WI38 (cell line): ENCODE measurements around the gene MID1.

Experiments
- H3K4me3 ChIP-seq: 2 replicates; pipeline ENCODE4 v1.5.1; 2011; ENCODE audit warnings: low read depth, mild to moderate bottlenecking, control low read depth, low read length
- TF ChIP-seq, protein P1 (sequence below): IDR thresholded peaks from 2 replicates; pipeline ENCODE4 v1.5.1; 2012; ENCODE audit warnings: low read depth, mild to moderate bottlenecking, control low read depth, low read length

The MID1 gene

DNA sequence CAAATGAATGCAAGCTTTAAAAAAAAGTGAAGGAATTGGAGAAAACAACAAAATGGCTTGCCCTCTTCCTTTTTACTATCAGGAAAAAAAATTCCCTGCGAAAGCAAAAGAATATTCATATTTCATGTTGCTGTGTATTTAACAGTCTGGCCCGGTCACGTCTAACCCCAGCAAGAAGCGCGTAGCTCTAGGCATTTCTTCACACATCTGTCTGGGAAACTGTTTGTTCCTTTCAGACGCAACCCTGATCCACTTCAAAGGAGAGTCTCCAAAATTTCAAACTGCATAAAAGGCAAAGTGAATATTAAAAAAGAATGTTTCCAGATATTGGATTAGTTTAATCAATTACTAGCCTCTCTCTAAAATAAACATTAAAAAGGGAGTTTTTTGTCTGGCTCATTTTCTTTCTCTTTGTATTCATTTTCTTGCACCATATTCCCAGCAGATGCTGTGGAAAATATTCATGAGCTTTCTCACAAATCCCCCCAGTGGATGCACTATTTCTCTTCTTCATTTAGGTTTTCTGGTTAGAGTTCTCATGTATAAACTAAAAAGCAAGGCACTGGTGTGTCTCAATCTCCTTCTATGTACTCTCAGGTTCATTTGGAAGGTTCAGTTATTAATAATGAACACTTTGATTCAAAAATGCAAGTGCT, 145.3 kb downstream of the MID1 start:
- TF ChIP-seq, protein P1, sequence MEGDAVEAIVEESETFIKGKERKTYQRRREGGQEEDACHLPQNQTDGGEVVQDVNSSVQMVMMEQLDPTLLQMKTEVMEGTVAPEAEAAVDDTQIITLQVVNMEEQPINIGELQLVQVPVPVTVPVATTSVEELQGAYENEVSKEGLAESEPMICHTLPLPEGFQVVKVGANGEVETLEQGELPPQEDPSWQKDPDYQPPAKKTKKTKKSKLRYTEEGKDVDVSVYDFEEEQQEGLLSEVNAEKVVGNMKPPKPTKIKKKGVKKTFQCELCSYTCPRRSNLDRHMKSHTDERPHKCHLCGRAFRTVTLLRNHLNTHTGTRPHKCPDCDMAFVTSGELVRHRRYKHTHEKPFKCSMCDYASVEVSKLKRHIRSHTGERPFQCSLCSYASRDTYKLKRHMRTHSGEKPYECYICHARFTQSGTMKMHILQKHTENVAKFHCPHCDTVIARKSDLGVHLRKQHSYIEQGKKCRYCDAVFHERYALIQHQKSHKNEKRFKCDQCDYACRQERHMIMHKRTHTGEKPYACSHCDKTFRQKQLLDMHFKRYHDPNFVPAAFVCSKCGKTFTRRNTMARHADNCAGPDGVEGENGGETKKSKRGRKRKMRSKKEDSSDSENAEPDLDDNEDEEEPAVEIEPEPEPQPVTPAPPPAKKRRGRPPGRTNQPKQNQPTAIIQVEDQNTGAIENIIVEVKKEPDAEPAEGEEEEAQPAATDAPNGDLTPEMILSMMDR, result no peak

DNA sequence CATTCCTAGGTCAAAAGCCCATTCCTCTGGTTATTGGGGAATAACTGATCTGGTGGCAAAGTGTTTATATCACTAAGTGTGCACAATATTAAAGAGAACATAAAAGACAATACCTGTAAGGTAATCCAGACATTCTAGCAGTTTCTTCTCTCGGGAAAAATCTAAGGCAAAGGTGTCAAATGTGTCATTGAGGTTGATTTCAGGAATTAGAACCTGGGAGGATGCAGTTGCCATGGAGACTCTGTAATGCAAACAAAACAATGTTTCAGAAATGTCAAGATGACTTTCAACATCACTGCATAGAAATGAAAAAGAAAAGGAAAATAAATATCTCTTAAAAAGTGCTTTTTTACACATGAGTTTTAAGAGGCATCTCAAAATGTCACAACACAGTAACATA, 145.9 kb downstream of the MID1 start:
- TF ChIP-seq, protein P1, result no peak
- no peak overlapping the region for H3K4me3 ChIP-seq

More for the DNA sequence above, 145.3 kb downstream of the MID1 start:
- H3K4me3 ChIP-seq, result no peak overlapping the region

DNA sequence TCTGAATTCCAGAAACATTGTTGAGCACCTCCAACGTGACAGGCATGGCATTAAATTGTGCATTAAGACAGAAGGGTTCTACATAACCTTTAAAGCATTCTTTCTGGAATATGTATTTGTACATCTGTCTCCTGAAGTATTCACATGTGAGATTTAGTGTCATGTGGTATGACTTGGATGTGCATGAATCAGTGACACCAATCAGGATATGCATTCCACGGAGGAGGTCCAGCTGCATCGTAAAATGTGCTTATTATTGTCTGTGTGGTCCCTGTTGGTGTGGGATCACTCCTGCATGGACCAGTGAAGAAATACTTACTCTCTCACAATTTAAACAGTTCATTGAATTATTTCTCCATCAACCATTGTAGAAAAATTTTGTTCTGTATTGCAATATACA, 149.0 kb downstream of the MID1 start:
- TF ChIP-seq, protein P1, result no peak
- no peak overlapping the region for H3K4me3 ChIP-seq

DNA sequence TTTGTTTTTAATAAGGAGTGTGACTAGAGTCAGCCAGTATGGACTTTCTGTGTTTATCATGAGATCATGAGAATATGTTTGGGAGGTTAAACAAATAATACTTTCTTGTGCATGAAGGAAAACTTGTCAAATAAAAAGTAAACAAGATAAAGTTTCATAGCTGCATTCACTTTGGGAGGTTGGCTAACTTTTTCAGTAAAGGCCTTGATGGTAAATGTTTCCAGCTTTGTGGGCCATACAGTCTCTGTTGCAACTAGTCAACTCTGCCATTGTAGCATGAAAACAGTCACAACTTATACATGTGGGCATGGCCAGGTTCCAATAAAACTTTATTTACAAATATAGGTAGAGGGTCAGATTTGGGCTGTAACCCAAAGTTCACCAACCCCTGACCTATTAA, 150.4 kb downstream of the MID1 start:
- no peak overlapping the region for H3K4me3 ChIP-seq
- TF ChIP-seq, protein P1, result no peak

DNA sequence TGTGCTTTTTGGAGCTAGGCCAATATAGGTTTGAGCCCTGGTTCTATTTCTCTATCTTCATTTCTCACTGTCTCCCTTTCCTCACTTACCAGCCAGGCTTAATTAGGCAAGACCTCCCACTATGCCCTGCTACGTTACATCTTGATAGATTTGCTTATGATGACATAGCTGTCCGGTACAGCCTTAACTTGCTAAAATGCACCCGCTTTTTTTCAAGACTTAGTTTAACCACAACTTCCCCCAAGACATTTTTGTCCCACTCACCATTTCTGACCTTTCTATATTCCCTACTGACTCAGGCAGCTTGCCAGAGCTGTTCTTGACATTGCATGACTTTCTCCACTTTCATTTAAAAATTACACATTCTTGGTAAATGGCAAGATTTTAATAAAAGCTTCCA, 152.6 kb downstream of the MID1 start:
- H3K4me3 ChIP-seq, result no peak overlapping the region
- TF ChIP-seq, protein P1, result no peak

DNA sequence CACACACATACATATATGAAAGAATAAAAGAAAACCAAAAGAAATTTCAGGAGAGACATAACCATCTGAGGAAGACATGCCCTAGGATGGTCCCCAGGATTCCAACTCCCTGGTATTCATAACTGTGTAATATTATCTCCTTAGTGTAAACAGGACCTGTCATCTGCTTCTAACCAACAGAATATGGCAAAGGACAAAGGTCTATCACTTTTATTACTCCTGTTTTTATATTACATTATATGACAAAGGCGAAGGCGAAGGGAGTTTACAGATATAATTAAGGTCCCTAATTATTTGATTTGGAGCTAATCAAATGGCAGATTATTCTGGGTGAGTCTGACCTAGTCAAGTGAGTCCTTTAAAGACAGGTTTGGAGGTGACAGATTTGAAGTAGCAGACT, 155.1 kb downstream of the MID1 start:
- no peak overlapping the region for H3K4me3 ChIP-seq
- TF ChIP-seq, protein P1, result no peak

DNA sequence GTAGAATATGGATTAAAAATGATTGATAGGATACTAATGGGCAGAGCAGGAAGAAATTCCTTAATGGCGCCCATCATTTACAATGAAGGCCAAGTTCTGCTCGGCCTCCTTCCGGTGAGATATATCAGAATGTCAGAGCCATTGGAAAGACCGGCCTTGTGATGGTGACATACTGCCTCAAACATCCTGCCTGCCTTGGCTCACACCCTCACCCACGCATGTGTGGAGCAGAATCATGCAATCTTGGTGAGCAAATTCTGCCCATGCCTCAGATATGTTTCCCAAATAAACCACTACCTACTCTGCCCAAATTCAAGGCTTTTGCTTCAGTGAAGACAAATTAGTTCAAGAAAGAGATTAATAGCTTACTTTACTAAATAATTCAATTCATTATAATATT, 163.3 kb downstream of the MID1 start:
- no peak overlapping the region for H3K4me3 ChIP-seq
- TF ChIP-seq, protein P1, result no peak
